IPS-18c (cell line): ENCODE measurements around the gene ZNF37A.
"Not testable (repeated sequence)": the region's sequence is repeated elsewhere in the genome, so short reads cannot be mapped to it uniquely, and the experiment has no call there.

Source experiments
- H3K4me3 ChIP-seq: 2 replicates; pipeline ENCODE4 v1.7.0; 2013; ENCODE audit warnings: low read depth, mild to moderate bottlenecking, low read length, moderate library complexity; ENCODE audit not compliant: insufficient read depth
- H3K9me3 ChIP-seq: one replicate; pipeline ENCODE4 v1.6.1; 2013; ENCODE audit warnings: mild to moderate bottlenecking, low read length, moderate library complexity; ENCODE audit not compliant: control insufficient read depth, insufficient read depth

Gene ZNF37A

DNA sequence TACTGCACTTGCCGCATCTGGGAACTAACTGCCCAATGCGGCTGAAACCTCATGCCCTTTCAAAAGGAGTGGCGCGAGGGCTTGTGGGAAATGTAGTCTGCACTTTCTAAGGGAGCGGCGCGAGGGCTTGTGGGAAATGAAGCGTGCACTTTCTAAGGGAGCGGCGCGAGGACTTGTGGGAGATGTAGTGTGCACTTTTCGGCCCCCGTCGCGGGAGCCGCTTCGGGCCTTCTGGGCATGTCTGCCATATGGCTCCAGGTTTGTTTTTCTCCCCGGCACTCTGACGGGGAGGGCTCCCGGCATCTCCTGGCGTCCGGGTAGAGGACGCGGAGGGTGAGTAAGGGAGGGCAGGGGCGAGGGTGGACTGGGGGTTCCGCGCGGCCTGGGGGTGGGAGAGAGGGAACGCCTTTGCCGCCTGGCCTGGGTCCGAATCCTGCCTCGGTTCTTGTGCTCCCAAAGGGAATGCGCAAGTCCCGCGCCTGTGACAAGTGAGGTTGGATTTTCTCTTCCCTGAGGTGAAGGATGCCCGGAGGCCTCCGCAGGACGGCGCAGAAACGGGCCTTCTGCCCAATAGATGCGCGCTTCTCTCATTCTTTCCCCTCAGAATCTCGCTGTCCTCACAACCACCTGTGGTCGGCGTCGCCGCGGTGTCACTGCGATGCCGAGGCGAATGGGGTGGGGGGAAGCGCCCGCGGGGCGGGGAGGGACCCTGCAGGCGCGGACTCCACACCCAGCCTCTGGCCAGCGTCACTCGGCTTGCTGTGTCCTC is at the start of gene ZNF37A:
TSS of gene ZNF37A (plus strand) at position 180 of the 769 bp plus-strand sequence. CDS start 2,281 bp downstream, outside the sequence.
- peak within 1 kb of the TSS; percentile 79 for H3K4me3 ChIP-seq
- H3K9me3 ChIP-seq, result peaks cover 4% of the 10 kb centered on the region

DNA sequence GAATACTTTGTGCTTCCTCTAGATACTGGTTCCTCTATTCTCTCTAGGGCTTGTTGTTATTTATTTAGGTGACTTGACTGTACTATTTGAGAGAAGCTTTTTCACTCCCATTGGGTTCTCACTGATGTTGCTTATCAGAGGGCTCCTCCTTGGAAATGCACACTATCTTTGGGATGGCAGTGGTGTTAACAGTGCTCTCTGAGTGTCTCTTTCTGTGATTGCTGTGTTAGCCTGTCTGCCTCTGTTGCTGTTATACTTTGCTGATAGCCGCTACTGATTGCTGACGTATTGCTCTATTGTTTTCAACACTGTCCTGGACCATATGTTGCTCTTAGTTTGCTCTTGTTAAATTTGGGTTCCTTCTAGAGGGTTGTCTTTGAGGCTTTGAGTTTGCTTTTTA is 49.0 kb upstream of the ZNF37A start:
- no peaks in the 10 kb centered on the region for H3K9me3 ChIP-seq
- no peak overlapping the region for H3K4me3 ChIP-seq

DNA sequence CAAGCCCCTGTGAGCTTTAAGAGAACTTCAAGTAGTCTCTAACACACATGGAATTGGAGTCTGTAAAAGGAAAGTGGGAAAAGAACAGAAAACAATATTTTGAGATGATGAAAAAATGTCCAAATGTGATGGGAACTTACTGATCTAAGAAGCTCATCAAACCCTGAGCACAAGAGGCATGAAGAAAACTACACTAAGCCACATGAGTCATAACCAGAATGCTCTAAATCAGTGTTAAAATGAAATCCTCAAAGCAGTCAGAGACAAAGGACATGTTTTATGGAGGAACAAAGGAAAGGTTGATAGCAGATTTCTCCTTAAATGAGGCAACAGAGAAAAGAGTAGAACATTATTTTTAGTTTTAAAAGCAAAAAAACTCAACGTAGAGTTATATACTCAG is 46.5 kb upstream of the ZNF37A start:
- no peak overlapping the region for H3K4me3 ChIP-seq
- no peaks in the 10 kb centered on the region for H3K9me3 ChIP-seq

DNA sequence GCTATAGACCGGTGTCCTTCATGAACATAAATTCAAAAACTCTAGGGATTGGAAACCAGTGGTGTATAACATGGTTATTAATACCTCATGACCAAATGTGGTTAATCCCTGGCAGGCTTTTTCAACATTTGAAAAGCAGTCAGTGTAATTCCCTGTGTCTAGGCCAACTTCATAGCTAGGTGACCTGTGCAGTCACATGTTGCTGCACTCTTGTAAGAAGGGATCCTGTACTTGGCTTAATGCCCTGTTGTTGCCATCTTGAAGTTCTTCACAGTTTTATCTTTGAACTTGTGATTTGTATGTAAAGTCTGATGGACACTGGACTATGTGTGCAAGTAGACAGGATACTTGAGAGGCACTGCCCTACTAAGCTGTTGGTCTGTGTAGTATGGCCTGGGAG is 43.9 kb upstream of the ZNF37A start:
- peaks cover 4% of the 10 kb centered on the region for H3K9me3 ChIP-seq
- no peak overlapping the region for H3K4me3 ChIP-seq

DNA sequence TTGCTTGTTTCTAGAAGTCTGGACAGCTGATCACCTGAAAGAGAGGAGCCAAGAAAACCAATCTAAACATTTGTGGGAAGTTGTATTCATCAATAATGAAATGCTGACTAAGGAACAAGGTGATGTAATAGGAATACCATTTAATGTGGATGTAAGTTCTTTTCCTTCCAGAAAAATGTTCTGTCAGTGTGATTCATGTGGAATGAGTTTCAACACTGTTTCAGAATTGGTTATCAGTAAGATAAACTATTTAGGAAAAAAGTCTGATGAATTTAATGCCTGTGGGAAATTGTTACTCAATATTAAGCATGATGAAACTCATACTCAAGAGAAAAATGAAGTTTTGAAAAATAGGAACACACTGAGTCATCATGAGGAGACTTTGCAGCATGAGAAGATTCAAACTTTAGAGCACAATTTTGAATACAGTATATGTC is 39.8 kb upstream of the ZNF37A start:
- Histone ChIP-seq H3K9me3 (peaks cover 7% of the 10 kb centered on the region), H3K4me3 (no peak overlapping the region)

DNA sequence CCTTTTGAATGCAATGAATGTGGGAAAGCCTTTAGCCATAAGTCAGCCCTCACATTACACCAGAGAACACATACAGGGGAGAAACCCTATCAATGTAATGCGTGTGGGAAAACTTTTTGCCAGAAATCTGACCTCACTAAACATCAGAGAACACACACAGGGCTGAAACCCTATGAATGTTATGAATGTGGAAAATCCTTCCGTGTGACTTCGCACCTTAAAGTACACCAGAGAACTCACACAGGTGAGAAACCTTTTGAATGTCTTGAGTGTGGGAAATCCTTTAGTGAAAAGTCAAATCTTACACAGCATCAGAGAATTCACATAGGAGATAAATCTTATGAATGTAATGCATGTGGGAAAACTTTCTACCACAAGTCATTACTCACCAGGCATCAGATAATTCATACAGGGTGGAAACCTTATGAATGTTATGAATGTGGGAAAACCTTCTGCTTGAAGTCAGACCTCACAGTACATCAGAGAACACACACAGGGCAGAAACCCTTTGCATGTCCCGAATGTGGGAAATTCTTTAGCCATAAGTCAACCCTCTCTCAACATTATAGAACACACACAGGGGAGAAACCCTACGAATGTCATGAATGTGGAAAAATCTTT is 38.8 kb upstream of the ZNF37A start:
- not testable (repeated sequence) for H3K4me3 ChIP-seq, H3K9me3 ChIP-seq

DNA sequence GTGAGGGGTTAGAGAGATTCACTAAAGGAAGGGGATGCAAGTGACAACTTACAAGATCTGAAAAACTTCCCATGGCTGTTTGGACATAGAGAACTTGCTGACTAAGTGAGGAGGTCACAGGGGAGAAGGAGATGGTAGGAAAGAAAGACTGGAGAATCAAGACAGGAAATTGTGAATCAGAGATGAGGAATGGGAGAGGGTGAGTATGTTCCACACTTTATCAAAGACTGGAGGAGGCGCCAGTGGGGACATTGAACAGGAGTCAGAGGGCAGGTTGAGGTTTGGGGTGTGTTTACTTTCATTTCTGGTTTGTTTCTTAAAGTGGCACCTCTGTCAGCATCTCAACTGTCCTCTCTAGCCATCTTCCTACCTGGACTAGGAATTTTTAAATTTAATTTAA is 24.5 kb upstream of the ZNF37A start:
- H3K9me3 ChIP-seq, H3K4me3 ChIP-seq: not testable (repeated sequence)

DNA sequence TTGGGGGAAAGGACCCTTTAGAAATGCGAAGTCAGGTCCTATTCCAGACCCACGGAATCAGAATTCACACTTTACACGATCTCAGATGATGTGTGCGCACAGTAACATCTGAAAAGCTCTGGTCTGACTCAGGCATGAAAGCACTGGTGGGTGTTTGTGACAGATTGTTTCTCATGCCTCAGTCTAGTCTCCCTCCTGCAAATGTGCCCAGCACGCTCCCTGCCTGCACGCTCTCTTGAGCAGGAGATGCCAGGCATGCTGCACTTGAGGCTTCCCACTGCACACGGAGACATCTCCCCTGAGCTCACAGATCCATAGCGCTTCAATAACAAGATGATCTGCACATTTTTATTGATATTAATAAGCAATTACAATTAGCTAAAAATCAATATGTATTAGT is 23.6 kb upstream of the ZNF37A start:
- Histone ChIP-seq H3K4me3 (no peak overlapping the region), H3K9me3 (no peaks in the 10 kb centered on the region)

DNA sequence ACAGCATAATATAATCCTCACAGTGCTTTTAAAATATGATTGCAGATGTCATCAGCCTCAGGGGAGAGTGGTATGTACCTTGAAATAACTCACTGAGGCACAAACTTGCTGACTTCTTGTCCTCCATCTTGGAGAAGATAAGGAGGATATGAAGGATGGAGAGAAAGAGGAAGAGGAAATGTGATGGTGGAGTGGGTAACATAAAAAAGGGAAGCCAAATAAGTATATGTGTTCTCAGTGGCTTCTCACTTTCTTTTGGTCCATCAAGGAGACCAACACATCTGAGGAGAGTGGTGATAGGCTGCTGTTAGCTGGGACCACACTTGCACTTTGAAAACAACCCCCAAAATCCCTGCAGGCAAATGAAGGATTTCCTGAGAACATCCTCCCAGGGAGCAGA is 21.6 kb upstream of the ZNF37A start:
- no peak overlapping the region for H3K4me3 ChIP-seq
- peaks cover 6% of the 10 kb centered on the region for H3K9me3 ChIP-seq

DNA sequence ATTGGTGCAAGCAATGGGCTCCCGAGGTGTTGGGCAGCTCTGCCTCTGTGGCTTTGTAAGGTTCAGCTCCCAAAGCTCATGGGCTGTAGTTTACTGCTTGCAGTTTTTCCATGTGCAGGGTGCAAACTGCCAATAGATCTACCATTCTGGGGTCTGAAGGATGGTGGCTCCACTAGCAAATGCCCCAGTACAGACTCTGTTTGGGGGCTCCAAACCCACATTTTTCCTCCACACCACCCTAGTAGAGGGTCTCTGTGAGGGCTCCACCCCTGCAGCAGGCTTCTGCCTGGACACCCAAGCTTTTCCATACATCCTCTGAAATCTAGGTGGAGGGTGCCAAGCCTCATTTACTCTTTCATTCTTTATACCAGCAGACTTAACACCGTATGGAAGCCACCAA is 17.4 kb upstream of the ZNF37A start:
- Histone ChIP-seq H3K4me3 (no peak overlapping the region), H3K9me3 (peaks cover 8% of the 10 kb centered on the region)

DNA sequence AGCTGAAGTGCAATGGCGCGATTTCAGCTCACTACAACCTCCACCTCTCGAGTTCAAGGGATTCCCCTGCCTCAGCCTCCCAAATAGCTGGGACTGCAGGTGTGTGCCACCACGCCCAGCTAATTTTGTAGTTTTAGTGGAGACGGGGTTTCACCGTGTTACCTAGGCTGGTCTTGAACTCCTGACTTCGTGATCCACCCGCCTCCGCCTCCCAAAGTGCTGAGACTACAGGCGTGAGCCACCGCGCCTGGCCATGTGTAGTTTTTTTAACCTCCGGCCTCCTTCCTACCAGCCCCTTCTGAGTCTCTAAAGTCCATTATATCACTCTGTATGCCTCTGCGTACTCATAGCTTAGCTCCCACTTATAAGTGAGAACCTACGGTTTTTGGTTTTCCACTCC is 819 bp upstream of the ZNF37A start:
- H3K9me3 ChIP-seq, result not testable (repeated sequence)
- 0 out of 2 replicates have a peak overlapping the region, but pooled peaks have one; percentile 42 for H3K4me3 ChIP-seq

DNA sequence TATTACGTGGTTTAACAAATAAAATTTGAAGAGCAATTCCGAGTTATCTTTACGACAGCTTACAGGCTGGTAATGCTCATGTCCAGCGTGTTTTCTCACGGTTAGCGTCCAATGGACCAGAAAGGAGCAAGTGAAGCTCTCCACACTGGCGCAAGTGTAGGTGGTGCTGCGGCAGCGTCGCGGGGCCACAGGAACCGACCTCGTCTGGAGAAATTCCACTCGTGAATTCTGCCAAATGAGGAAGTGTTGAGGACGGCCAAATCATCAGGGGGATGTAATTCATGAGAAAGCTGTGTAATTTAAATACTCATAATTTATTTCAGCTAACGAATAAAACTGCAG is 350 bp upstream of the ZNF37A start:
- H3K4me3 ChIP-seq, result peak overlapping the region; percentile 42; the same call in 1 of the 2 replicates
- H3K9me3 ChIP-seq, result peaks cover 4% of the 10 kb centered on the region

DNA sequence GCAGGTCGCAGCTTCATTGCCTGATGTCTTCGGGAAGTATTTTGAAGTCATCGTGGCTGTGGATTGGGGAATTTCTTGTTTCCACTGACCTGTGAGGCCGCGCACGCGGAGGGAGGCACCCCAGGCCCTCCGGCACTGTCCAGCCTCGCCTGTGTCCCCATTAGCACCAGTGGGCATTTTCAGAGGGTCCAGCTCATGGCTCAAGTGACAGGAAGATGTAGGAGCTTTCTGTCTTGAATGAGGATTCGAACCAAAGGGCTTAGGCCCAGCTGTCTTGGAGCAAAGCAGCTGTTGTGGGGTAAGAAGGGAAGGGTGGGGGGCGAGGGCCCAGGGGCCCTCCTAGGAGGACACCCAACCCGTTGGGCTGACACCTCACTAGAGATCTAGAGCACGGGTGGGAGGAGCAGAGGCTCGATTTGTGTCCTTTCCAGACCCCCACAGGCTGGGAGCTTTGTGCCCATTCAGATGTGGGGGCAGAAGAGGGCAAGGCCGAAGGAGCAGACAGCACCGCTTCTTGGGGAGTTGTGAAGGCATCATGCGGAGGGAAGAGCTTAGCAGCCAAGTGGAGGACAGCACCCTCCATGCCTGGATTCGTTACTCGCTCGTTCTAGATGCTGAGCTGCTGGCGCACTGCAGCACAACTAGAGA is 914 bp downstream of the ZNF37A start:
- Histone ChIP-seq H3K9me3 (peaks cover 4% of the 10 kb centered on the region), H3K4me3 (peak overlapping the region; percentile 79)

DNA sequence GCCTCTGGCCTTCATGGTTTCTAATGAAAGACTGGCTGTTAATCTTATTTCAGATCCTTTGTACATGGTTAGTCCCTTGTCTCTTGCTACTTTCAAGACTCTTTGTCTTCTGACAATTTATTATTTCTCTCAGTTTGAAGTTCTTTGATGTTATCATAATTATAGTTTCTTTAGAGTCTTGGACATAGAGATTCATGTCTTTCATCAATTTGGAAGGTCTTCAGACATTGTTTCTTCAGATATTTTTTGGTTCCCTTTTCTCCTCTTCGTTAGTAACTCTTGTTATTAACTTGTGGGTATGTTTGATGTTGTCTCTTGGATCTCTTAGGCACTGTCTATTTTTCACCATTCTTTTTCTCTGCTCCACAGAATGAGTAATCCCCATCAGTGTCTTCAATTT is 8.7 kb downstream of the ZNF37A start:
- Histone ChIP-seq H3K9me3 (peaks cover 5% of the 10 kb centered on the region), H3K4me3 (no peak overlapping the region)

DNA sequence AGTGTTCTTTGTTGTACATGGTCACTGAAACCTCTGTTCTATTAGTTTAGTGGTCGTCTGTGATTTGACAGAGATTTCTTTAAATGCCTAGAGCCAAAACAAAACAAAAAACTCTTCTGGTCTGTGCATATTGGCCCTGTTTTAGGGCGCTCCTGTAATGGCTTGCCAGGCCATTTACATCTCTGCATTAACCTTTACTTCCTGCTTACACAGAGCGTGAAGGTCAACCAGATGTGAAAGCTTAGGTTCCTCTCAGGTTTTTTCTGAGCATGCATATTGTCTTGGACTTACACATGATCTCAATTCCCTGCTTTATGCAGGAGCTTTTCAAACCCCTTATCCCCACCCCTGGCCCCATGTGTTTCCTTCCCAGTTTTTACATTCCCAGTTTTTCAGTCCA is 9.6 kb downstream of the ZNF37A start:
- H3K4me3 ChIP-seq, result no peak overlapping the region
- peaks cover 5% of the 10 kb centered on the region for H3K9me3 ChIP-seq

DNA sequence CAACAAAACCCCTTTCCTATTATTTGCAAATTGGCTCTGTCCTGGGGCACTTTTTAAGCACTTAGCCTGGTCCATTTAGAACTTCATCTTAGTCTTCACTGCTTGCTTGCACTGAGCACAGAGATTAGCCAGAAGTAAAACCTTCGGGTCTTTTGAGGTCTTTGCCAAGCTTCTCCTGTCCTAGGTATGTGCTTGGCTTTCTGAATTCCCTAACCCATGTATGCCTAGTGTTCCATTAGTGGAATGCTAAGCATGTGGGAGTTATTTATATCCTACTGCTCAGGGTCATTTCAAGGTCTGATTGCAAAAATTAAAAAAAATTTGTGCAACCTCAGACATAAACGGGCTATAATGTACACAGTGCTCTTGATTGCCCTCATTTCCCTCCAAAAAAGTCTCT is 18.0 kb downstream of the ZNF37A start:
- H3K9me3 ChIP-seq, result peaks cover 19% of the 10 kb centered on the region
- H3K4me3 ChIP-seq, result no peak overlapping the region

DNA sequence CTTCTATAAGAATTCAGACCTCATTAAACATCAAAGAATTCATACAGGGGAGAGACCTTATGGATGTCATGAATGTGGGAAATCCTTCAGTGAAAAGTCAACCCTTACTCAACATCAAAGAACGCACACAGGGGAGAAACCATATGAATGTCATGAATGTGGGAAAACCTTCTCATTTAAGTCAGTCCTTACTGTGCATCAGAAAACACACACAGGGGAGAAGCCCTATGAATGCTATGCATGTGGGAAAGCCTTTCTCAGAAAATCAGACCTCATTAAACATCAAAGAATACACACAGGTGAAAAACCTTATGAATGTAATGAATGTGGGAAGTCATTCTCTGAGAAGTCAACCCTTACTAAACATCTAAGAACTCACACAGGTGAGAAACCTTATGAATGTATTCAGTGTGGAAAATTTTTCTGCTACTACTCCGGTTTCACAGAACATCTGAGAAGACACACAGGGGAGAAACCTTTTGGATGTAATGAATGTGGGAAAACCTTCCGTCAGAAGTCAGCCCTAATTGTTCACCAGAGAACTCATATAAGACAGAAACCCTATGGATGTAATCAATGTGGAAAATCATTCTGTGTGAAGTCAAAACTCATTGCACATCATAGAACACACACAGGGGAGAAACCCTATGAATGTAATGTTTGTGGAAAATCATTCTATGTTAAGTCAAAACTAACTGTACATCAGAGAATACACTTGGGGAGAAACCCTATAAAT is 24.1 kb downstream of the ZNF37A start:
- Histone ChIP-seq H3K9me3 (peaks cover 38% of the 10 kb centered on the region), H3K4me3 (no peak overlapping the region)

DNA sequence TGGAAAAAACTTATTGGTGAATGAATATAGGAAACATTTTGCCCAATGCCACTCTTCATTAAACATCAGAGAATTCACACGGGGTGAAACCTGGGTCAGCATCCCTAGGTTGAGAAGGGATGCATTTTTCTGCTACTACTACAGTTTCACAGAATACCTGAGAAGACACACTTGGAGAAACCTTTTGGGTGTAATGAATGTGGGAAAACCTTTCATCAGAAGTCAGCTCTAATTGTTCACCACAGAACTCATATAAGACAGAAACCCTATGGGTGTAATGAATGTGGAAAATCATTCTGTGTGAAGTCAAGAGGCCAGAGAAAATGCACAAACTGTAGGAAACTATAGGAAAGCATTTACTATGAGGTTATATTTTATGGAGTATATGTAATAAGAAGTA is 24.9 kb downstream of the ZNF37A start:
- Histone ChIP-seq H3K4me3 (no peak overlapping the region), H3K9me3 (peaks cover 33% of the 10 kb centered on the region)
